Sigmoid colon (tissue), 7 donors: ENCODE data around the gene GPANK1. TPM values are rescaled to one million over a fixed set of nuclear protein-coding genes. Genes with fewer than 3 reads are reported as not detected.

Source experiments
- DNase-seq: peaks from one replicate; pipeline ENCODE4 v3.0.0-alpha.2; 2019
- H3K27ac ChIP-seq, 4 donors: fragments of 200-600 bp; sonication (generic); one replicate each; pipeline ENCODE4 v1.5.1; 2016 to 2019; ENCODE audit warnings: mild to moderate bottlenecking in 1 of 4
- H3K27me3 ChIP-seq, 3 donors: fragments of 200-600 bp; sonication (generic); one replicate each; pipeline ENCODE4 v1.5.1; 2019; ENCODE audit warnings: mild to moderate bottlenecking in 1 of 3
- H3K36me3 ChIP-seq, 4 donors: fragments of 200-600 bp; sonication (generic); one replicate each; pipeline ENCODE4 v1.5.1; 2016 to 2019
- H3K4me1 ChIP-seq, 4 donors: fragments of 200-600 bp; sonication (generic); one replicate each; pipeline ENCODE4 v1.5.1; 2017 to 2019
- H3K4me3 ChIP-seq, 4 donors: fragments of 200-600 bp; sonication (generic); one replicate each; pipeline ENCODE4 v1.5.1; 2017 to 2019; ENCODE audit warnings: mild to moderate bottlenecking in 2 of 4, moderate library complexity in 1 of 4
- H3K9me3 ChIP-seq, 4 donors: fragments of 200-600 bp in 3 of 4; sonication (generic) in 3 of 4; one replicate each; pipeline versions ENCODE4 v1.5.1 to v1.6.1; 2013 to 2019
- CTCF ChIP-seq, 4 experiments: fragments of 450-650 bp in 3 of 4; fragments of 200-600 bp in 1 of 4; IDR thresholded peaks; one replicate each; pipeline ENCODE4 v1.5.1; 2016 to 2019; ENCODE audit warnings: antibody characterized with exemption in 4 of 4, mild to moderate bottlenecking in 3 of 4, moderate library complexity in 2 of 4
- EP300 ChIP-seq, 4 donors: sonication (generic); formaldehyde crosslinking; IDR thresholded peaks; one replicate each; pipeline ENCODE4 v1.6.1; 2017; ENCODE audit warnings: antibody characterized with exemption in 4 of 4
- POLR2A ChIP-seq, 2 donors: fragments of 450-650 bp; IDR thresholded peaks; one replicate each; pipeline ENCODE4 v1.6.1; 2016; ENCODE audit warnings: antibody characterized with exemption in 2 of 2, mild to moderate bottlenecking in 2 of 2, moderate library complexity in 2 of 2
- POLR2AphosphoS5 ChIP-seq, 4 donors: sonication (generic); formaldehyde crosslinking; IDR thresholded peaks; one replicate each; pipeline ENCODE4 v1.6.1; 2017; ENCODE audit warnings: antibody characterized with exemption in 4 of 4
- WGBS, 2 donors: extraction: QIAGEN DNeasy Blood & Tissue Kit; methylation state at CpG; one replicate each; pipeline ENCODE4 v1.1.7; 2013; 5-methylcytosine and 5-hydroxymethylcytosine counted together
- intact Hi-C: fragments of 100-400 bp; cut with DNase I; formaldehyde crosslinking; loops from one replicate; pipeline ENCODE4 v1.15.1; 2023
- polyA plus RNA-seq, 3 donors: library from polyadenylated mRNA; stranded (reverse); fragments of 200-250 nt; gene quantifications; one replicate each; pipeline ENCODE4 v1.2.3, GENCODE V29; 2013
- total RNA-seq, 4 donors: library from RNA; depleted of rRNA; stranded (reverse); fragments of >200 nt; gene quantifications; one replicate each; pipeline ENCODE4 v1.1.0, GENCODE V29; 2016
- donor health status: healthy with polysubstance abuse.
- donor health status: Bipolar disorder and iron deficiency.
- donor health status: healthy.

The GPANK1 gene
- total and polyA plus RNA-seq, 7 donors = 15.3 to 29.6 (median 22.8) TPM

GRCh38 chr6:31659649-31660380 lies 5.0 kb downstream of the GPANK1 start:
- Histone ChIP-seq H3K4me3 (peak overlapping the region; percentile 66 to 88 (median 73)), H3K36me3 (peaks cover 0 to 30% (median 10%) of the 10 kb centered on the region in 4 donors), H3K27ac (peak overlapping the region; percentile 87 to 98 (median 90)), H3K4me1 (peaks cover 0 to 65% (median 58%) of the 10 kb centered on the region in 4 donors), H3K27me3 (no peaks in the 10 kb centered on the region), H3K9me3 (no peaks in the 10 kb centered on the region)
- intact Hi-C loops = loop anchor here (10.0 kb wide), 1 partner anchor 1615 kb away; the partner anchor contains the start of genes B3GALT4, RPS18 and VPS52
- WGBS, 2 donors = 6 to 33% methylated on average over 13 of the region's 13 CpGs
- DNase-seq = no peak
- no peak for TF ChIP-seq POLR2A (IDR thresholded peaks at IDR 0.05)

GRCh38 chr6:31658983-31659648 lies 5.7 kb downstream of the GPANK1 start:
- H3K36me3 ChIP-seq = peaks cover 0 to 30% (median 10%) of the 10 kb centered on the region in 4 donors

GRCh38 chr6:31658158-31658688 lies 6.6 kb downstream of the GPANK1 start:
- no peaks in the 10 kb centered on the region for H3K9me3 ChIP-seq
- no peak overlapping the region for H3K4me3 ChIP-seq
- WGBS, 2 donors = 86 to 88% methylated on average over 4 of the region's 4 CpGs
- no peak for DNase-seq
- peak overlapping the region in 2 of 4 donors; percentile 5 to 98 for H3K27ac ChIP-seq
- no peak for TF ChIP-seq POLR2AphosphoS5 (IDR thresholded peaks at IDR 0.05)
- TF ChIP-seq POLR2A (IDR thresholded peaks at IDR 0.05) = no peak
- TF ChIP-seq EP300 (IDR thresholded peaks at IDR 0.05) = no peak
- no peak for TF ChIP-seq CTCF (IDR thresholded peaks at IDR 0.05)
- no peaks in the 10 kb centered on the region for H3K27me3 ChIP-seq
- H3K4me1 ChIP-seq = peaks cover 0 to 59% (median 52%) of the 10 kb centered on the region in 4 donors
- peaks cover 0 to 30% (median 7%) of the 10 kb centered on the region in 4 donors for H3K36me3 ChIP-seq
- intact Hi-C loops = no loop called here

More at GRCh38 chr6:31658983-31659648, 5.7 kb downstream of the GPANK1 start:
- DNase-seq = no peak
- WGBS, 2 donors = 85 to 89% methylated on average over 13 of the region's 13 CpGs
- Histone ChIP-seq H3K27me3 (no peaks in the 10 kb centered on the region), H3K9me3 (no peaks in the 10 kb centered on the region), H3K27ac (peak overlapping the region; percentile 87 to 98 (median 90)), H3K4me1 (peaks cover 0 to 61% (median 55%) of the 10 kb centered on the region in 4 donors), H3K4me3 (peak overlapping the region; percentile 66 to 88 (median 73))
- TF ChIP-seq POLR2A (IDR thresholded peaks at IDR 0.05) = no peak
- TF ChIP-seq EP300 (IDR thresholded peaks at IDR 0.05) = no peak
- no peak for TF ChIP-seq CTCF (IDR thresholded peaks at IDR 0.05)
- TF ChIP-seq POLR2AphosphoS5 (IDR thresholded peaks at IDR 0.05) = no peak
- intact Hi-C loops = no loop called here

GRCh38 chr6:31657406-31658157 lies 7.2 kb downstream of the GPANK1 start:
- intact Hi-C loops = no loop called here

More at GRCh38 chr6:31657406-31658157, 7.2 kb downstream of the GPANK1 start:
- Histone ChIP-seq H3K4me1 (peaks cover 0 to 58% (median 47%) of the 10 kb centered on the region in 4 donors), H3K9me3 (no peaks in the 10 kb centered on the region), H3K27ac (peak overlapping the region in 2 of 4 donors; percentile 5 to 98), H3K36me3 (peaks cover 0 to 29% (median 7%) of the 10 kb centered on the region in 4 donors), H3K27me3 (no peaks in the 10 kb centered on the region), H3K4me3 (no peak overlapping the region)
- TF ChIP-seq EP300 (IDR thresholded peaks at IDR 0.05) = no peak
- TF ChIP-seq POLR2AphosphoS5 (IDR thresholded peaks at IDR 0.05) = no peak
- no peak for TF ChIP-seq CTCF (IDR thresholded peaks at IDR 0.05)
- no peak for TF ChIP-seq POLR2A (IDR thresholded peaks at IDR 0.05)
- WGBS, 2 donors = 79 to 83% methylated on average over 6 of the region's 6 CpGs
- DNase-seq = no peak
